HG02870 (cell line): ENCODE results near the gene CDK17.
"Not testable (repeated sequence)": the region's sequence is repeated elsewhere in the genome, so short reads cannot be mapped to it uniquely, and the experiment has no call there.

Experiments
- ATAC-seq: cut with Tn5 transposase; IDR thresholded peaks from one replicate; pipeline ENCODE4 v1.9.1; 2021; ENCODE audit warnings: mild to moderate bottlenecking, moderate library complexity; ENCODE audit not compliant: unreplicated experiment

Gene CDK17

GRCh38 chr12:96395236-96395635, 5.0 kb downstream of the CDK17 start:
- no peak for ATAC-seq

GRCh38 chr12:96393229-96393628, 7.0 kb downstream of the CDK17 start:
- not testable (repeated sequence) for ATAC-seq

GRCh38 chr12:96392397-96392796, 7.8 kb downstream of the CDK17 start:
- no peak for ATAC-seq

GRCh38 chr12:96387981-96388380, 12.3 kb downstream of the CDK17 start:
- ATAC-seq, result no peak

GRCh38 chr12:96386794-96387193, 13.4 kb downstream of the CDK17 start:
- no peak for ATAC-seq

- ATAC-seq, result no peak
Measured at GRCh38 chr12:96383991-96384390, 16.2 kb downstream of the CDK17 start.

GRCh38 chr12:96383371-96383770, 16.9 kb downstream of the CDK17 start:
- no peak for ATAC-seq

- not testable (repeated sequence) for ATAC-seq
Measured at GRCh38 chr12:96379743-96380142, 20.5 kb downstream of the CDK17 start.

GRCh38 chr12:96378319-96378718, 21.9 kb downstream of the CDK17 start:
- no peak for ATAC-seq

GRCh38 chr12:96376865-96377264, 23.4 kb downstream of the CDK17 start:
- no peak for ATAC-seq

- ATAC-seq, result no peak
Measured at GRCh38 chr12:96375841-96376604, 24.2 kb downstream of the CDK17 start.

- no peak for ATAC-seq
Measured at GRCh38 chr12:96375170-96375569, 25.1 kb downstream of the CDK17 start.

- no peak for ATAC-seq
Measured at GRCh38 chr12:96371790-96372699, 28.2 kb downstream of the CDK17 start.

GRCh38 chr12:96371138-96371789, 29.0 kb downstream of the CDK17 start:
- no peak for ATAC-seq

GRCh38 chr12:96368687-96369086, 31.6 kb downstream of the CDK17 start:
- no peak for ATAC-seq

GRCh38 chr12:96368233-96368632, 32.0 kb downstream of the CDK17 start:
- ATAC-seq, result no peak

- ATAC-seq, result no peak
Measured at GRCh38 chr12:96366381-96366654, 33.9 kb downstream of the CDK17 start.

GRCh38 chr12:96365604-96366380, 34.4 kb downstream of the CDK17 start:
- ATAC-seq, result no peak

GRCh38 chr12:96364092-96364700, 36.0 kb downstream of the CDK17 start:
- no peak for ATAC-seq

GRCh38 chr12:96361074-96361473, 39.2 kb downstream of the CDK17 start:
- ATAC-seq, result no peak

GRCh38 chr12:96360550-96360949, 39.7 kb downstream of the CDK17 start:
- no peak for ATAC-seq
